ENCODE results near the gene CDK5RAP3. TPM values are rescaled to one million over a fixed set of nuclear protein-coding genes. Genes with fewer than 3 reads are reported as not detected.

The CDK5RAP3 gene
- total and polyA plus RNA-seq, 2 experiments from 2014 or later = 92.6 to 106 TPM

- H3K4me3 ChIP-seq = peak overlapping the region; percentile 83
- H3K27me3 ChIP-seq (ENCODE audit: insufficient read depth) = peaks cover 22% of the 10 kb centered on the region
- H3K79me2 ChIP-seq (replicated peaks; ENCODE audit: insufficient read depth) = no peaks in the 10 kb centered on the region
- no peaks in the 10 kb centered on the region for H3K9me3 Mint-ChIP-seq
- H3K4me1 ChIP-seq (ENCODE audit: insufficient read depth) = peaks cover 21% of the 10 kb centered on the region
- DNase-seq (ENCODE audit: low spot score) (no peak), ATAC-seq (no peak)
- peaks cover 14% of the 10 kb centered on the region; the same call in 1 of the 2 replicates for H3F3A ChIP-seq (replicated peaks; ENCODE audit: low read depth)
- H3K4me1 Mint-ChIP-seq = peaks cover 25% of the 10 kb centered on the region
- peak overlapping the region; percentile 83 for H2AFZ ChIP-seq
- no peaks in the 10 kb centered on the region for H3K9me2 ChIP-seq (ENCODE audit: insufficient read depth)
- peak overlapping the region; percentile 77 for H3K4me3 Mint-ChIP-seq
- peaks cover 31% of the 10 kb centered on the region for H3K27me3 Mint-ChIP-seq (ENCODE audit: insufficient read depth, low read depth, poor library complexity)
- H3K36me3 Mint-ChIP-seq (ENCODE audit: low read depth) = no peaks in the 10 kb centered on the region
- peak overlapping the region; percentile 99 for H3K4me2 ChIP-seq
- H3K36me3 ChIP-seq (ENCODE audit: insufficient read depth) = no peaks in the 10 kb centered on the region
- H4K20me1 ChIP-seq (replicated peaks; ENCODE audit: insufficient read depth) = no peaks in the 10 kb centered on the region
- no peak overlapping the region for H3K27ac ChIP-seq (ENCODE audit: low read depth)
- H3K27ac Mint-ChIP-seq = no peak overlapping the region
- TF ChIP-seq ZNF462 (CRISPR knock-in tag; IDR thresholded peaks at IDR 0.05) = no peak
- TF ChIP-seq STAT1 (IDR thresholded peaks at IDR 0.05; ENCODE audit: unreplicated experiment) = no peak
- TF ChIP-seq JUNB (IDR thresholded peaks at IDR 0.05; ENCODE audit: unreplicated experiment) = no peak
- no peak for TF ChIP-seq ETS1 (IDR thresholded peaks at IDR 0.05)
Measured at GRCh38 chr17:48022901-48023300, 52.0 kb downstream of the CDK5RAP3 start.
